ENCODE measurements around the gene MFSD1. TPM values are rescaled to one million over a fixed set of nuclear protein-coding genes. Genes with fewer than 3 reads are reported as not detected.
A peak's percentile ranks its signal among the peaks of the same experiment; 100 is the strongest.

MFSD1 gene
- total and polyA plus RNA-seq, 9 of the 15 experiments (the other 6 are each of a cell fraction or from before 2014, with no cell fraction given): 8.7 to 49.5 (median 28.6) TPM

- TF ChIP-seq STAT6 (CRISPR knock-in tag; IDR thresholded peaks at IDR 0.05) (no peak), MAX (CRISPR knock-in tag; IDR thresholded peaks at IDR 0.05) (no peak), ATF2 (CRISPR knock-in tag; IDR thresholded peaks at IDR 0.05) (no peak)
These were observed 46.4 kb upstream of the MFSD1 start (continued) for GRCh38 chr3:158755421-158755820.

GRCh38 chr3:158761350-158761749 lies 40.5 kb upstream of the MFSD1 start:
- 52% methylated on average over 3 of the region's 3 CpGs for WGBS (ENCODE audit: insufficient coverage, low coverage, missing lambda C conversion rate)
- Histone ChIP-seq H3K4me3 (no peak overlapping the region), H3K27ac (ENCODE audit: extremely low read depth, low read depth, low read length) (no peak overlapping the region), H3K36me3 (ENCODE audit: control insufficient read depth, insufficient read depth, low read length) (0 out of 3 replicates have a peak, but pooled peaks cover 2% of the 10 kb centered on the region), H3K4me2 (ENCODE audit: insufficient read depth, low read length) (no peak overlapping the region), H2AFZ (ENCODE audit: low read depth, low read length) (no peak overlapping the region), H3K79me2 (ENCODE audit: control insufficient read depth, insufficient read depth, low read length) (no peaks in the 10 kb centered on the region), H3K9me1 (ENCODE audit: control insufficient read depth, insufficient read depth, low read length) (no peaks in the 10 kb centered on the region), H3K9ac (ENCODE audit: insufficient read depth in 1 of 2, low read depth in 2 of 2, low read length in 2 of 2) (0 out of 4 replicates have a peak overlapping the region, but pooled peaks of 1 of the 2 experiments have one; percentile 23), H3K4me1 (replicated peaks in 1 of 2; ENCODE audit: control insufficient read depth in 2 of 2, insufficient read depth in 2 of 2, low read length in 2 of 2) (no peaks in the 10 kb centered on the region), H4K20me1 (replicated peaks; ENCODE audit: control insufficient read depth, insufficient read depth, low read length) (no peaks in the 10 kb centered on the region), H3K27me3 (ENCODE audit: control insufficient read depth in 2 of 2, insufficient read depth in 2 of 2, low read length in 2 of 2) (no peaks in the 10 kb centered on the region), H3K9me3 (replicated peaks; ENCODE audit: control insufficient read depth, insufficient read depth, low read depth, low read length) (no peaks in the 10 kb centered on the region)
- BruUV-seq (replicated peaks): no TSS peak
- POLR2A ChIA-PET: interaction anchor here (0.6 to 0.7 kb wide), 2 partner anchors 9 to 1123 kb away, joined by 3 to 8 read pairs; no protein-coding TSS in a partner anchor
- ATAC-seq: no peak
- intact Hi-C loops (cut with micrococcal nuclease): no loop called here
- FAIRE-seq: no peak
- no peak for TF ChIP-seq HLTF (IDR thresholded peaks at IDR 0.05)
- CTCF ChIA-PET (ENCODE audit: low intra/inter-chr PET ratio): no interaction called here
- DNase-seq (ENCODE audit: extremely low read depth in 1 of 4, low spot score in 3 of 4): no peak
- in situ Hi-C loops (cut with MboI): no loop called here

Measured in K562 (cell line).